Esophagus squamous epithelium (tissue), 5 donors: ENCODE results near the gene KLHL8. TPM values are rescaled to one million over a fixed set of nuclear protein-coding genes. Genes with fewer than 3 reads are reported as not detected.

ENCODE experiments used
- DNase-seq: peaks from one replicate; lab custom pipeline; 2025; lab: John Stamatoyannopoulos, UW
- H3K27ac ChIP-seq, 4 donors: fragments of 200-600 bp; sonication (generic); one replicate each; pipeline ENCODE4 v1.5.1; 2016 to 2019; ENCODE audit warnings: mild to moderate bottlenecking in 1 of 4
- H3K27me3 ChIP-seq, 4 donors: fragments of 200-600 bp; sonication (generic); 1 replicate in 3 of 4; 2 replicates in 1 of 4; pipeline versions ENCODE4 v1.5.1 to v1.6.0; 2017 to 2021; ENCODE audit warnings: antibody characterized with exemption in 1 of 4
- H3K36me3 ChIP-seq, 3 donors: fragments of 200-600 bp; sonication (generic); one replicate each; pipeline ENCODE4 v1.5.1; 2016 to 2019
- H3K4me1 ChIP-seq, 3 donors: fragments of 200-600 bp; sonication (generic); one replicate each; pipeline ENCODE4 v1.5.1; 2017 to 2019
- H3K4me3 ChIP-seq, 4 donors: fragments of 200-600 bp; sonication (generic); 1 replicate in 3 of 4; 2 replicates in 1 of 4; pipeline ENCODE4 v1.5.1; 2016 to 2019; ENCODE audit warnings: mild to moderate bottlenecking in 2 of 4, moderate library complexity in 1 of 4
- H3K9me3 ChIP-seq, 3 donors: fragments of 200-600 bp; sonication (generic); one replicate each; pipeline ENCODE4 v1.5.1; 2016 to 2019
- POLR2A ChIP-seq, 4 donors: fragments of 450-650 bp; IDR thresholded peaks; one replicate each; pipeline ENCODE4 v1.6.1; 2017; ENCODE audit warnings: antibody characterized with exemption in 4 of 4, mild to moderate bottlenecking in 4 of 4, moderate library complexity in 3 of 4
- WGBS, 2 donors: methylation state at CpG; one replicate each; pipeline ENCODE4 v1.1.5; 2018; 5-methylcytosine and 5-hydroxymethylcytosine counted together
- intact Hi-C: fragments of 100-400 bp; cut with DNase I; formaldehyde crosslinking; loops from one replicate; pipeline ENCODE4 v1.15.0; 2022
- total RNA-seq, 4 donors: library from RNA; depleted of rRNA; stranded (reverse); fragments of >200 nt; gene quantifications; one replicate each; pipeline ENCODE4 v1.1.0, GENCODE V29; 2016
- TF ChIP-seq, protein P1 (sequence below), 6 experiments: fragments of 450-650 bp in 4 of 6; fragments of 200-600 bp in 2 of 6; sonication (generic) in 2 of 6; IDR thresholded peaks; one replicate each; pipeline ENCODE4 v1.5.1; 2016 to 2019; ENCODE audit warnings: antibody characterized with exemption in 6 of 6, mild to moderate bottlenecking in 4 of 6, moderate library complexity in 4 of 6
- donor health status: DM: yes; HTN: yes; CAD: no.

Gene KLHL8
- total RNA-seq, 4 donors from 2014 or later, result 4.4 to 9.9 (median 6.9) TPM

DNA sequence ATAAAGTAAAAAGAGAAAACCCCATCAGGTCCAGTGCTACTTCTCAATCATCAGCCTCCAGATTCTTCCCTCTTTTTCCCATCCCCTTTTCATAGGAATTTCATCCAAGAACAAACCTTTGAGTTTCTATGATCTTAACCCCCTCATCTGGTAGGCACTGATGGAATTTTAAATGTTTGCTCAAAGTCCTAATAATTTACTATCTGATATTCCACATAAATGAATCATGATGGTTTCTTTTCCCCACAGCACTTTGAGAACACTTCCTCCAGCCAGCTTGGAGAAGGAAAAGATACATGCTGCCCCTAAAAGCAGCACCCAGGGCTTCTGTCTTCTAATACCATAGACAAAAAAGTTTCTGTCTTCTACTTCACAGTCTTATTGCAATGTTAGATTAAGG is 19.4 kb upstream of the KLHL8 start:
- H3K4me1 ChIP-seq, result peaks cover 0 to 19% (median 4%) of the 10 kb centered on the region in 3 donors
- peaks cover 3 to 20% (median 12%) of the 10 kb centered on the region in 3 donors for H3K9me3 ChIP-seq
- H3K27me3 ChIP-seq, result no peaks in the 10 kb centered on the region
- DNase-seq, result no peak
- H3K36me3 ChIP-seq, result no peaks in the 10 kb centered on the region
- intact Hi-C loops, result loop anchor here (5.0 kb wide), 2 partner anchors 88 to 313 kb away; no protein-coding TSS in a partner anchor
- no peak overlapping the region for H3K4me3 ChIP-seq
- TF ChIP-seq, protein P1, sequence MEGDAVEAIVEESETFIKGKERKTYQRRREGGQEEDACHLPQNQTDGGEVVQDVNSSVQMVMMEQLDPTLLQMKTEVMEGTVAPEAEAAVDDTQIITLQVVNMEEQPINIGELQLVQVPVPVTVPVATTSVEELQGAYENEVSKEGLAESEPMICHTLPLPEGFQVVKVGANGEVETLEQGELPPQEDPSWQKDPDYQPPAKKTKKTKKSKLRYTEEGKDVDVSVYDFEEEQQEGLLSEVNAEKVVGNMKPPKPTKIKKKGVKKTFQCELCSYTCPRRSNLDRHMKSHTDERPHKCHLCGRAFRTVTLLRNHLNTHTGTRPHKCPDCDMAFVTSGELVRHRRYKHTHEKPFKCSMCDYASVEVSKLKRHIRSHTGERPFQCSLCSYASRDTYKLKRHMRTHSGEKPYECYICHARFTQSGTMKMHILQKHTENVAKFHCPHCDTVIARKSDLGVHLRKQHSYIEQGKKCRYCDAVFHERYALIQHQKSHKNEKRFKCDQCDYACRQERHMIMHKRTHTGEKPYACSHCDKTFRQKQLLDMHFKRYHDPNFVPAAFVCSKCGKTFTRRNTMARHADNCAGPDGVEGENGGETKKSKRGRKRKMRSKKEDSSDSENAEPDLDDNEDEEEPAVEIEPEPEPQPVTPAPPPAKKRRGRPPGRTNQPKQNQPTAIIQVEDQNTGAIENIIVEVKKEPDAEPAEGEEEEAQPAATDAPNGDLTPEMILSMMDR (IDR thresholded peaks at IDR 0.05), result no peak
- no peak for TF ChIP-seq POLR2A (IDR thresholded peaks at IDR 0.05)
- no peak overlapping the region for H3K27ac ChIP-seq

DNA sequence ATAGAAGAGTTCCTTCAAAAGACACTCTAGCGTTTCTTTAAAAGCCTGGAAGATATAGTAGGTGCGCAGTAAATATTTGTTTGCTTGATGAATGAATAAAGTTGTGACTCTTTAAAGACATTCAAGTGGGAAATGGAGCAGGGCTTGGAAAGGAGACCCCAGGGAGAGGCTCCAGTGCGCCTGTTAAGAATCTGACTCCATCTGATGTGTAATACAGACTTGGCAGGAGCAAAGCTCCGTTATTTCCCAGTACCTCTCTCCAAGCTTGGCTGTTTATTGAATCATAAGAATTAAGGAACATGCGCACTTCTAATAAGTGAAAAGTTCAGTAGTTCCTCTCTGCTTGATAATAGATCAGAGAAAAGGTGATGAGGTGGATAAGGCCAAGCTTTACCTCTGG is 18.8 kb upstream of the KLHL8 start:
- Histone ChIP-seq H3K27ac (no peak overlapping the region), H3K27me3 (no peaks in the 10 kb centered on the region), H3K4me1 (peaks cover 0 to 19% (median 4%) of the 10 kb centered on the region in 3 donors), H3K4me3 (no peak overlapping the region), H3K36me3 (no peaks in the 10 kb centered on the region), H3K9me3 (peaks cover 3 to 20% (median 11%) of the 10 kb centered on the region in 3 donors)
- 77 to 90% methylated on average over 5 of the region's 5 CpGs for WGBS, 2 donors
- TF ChIP-seq POLR2A (IDR thresholded peaks at IDR 0.05), result no peak
- TF ChIP-seq, protein P1 (IDR thresholded peaks at IDR 0.05), result no peak
- no peak for DNase-seq
- intact Hi-C loops, result loop anchor here (5.0 kb wide), 2 partner anchors 87 to 312 kb away; no protein-coding TSS in a partner anchor

DNA sequence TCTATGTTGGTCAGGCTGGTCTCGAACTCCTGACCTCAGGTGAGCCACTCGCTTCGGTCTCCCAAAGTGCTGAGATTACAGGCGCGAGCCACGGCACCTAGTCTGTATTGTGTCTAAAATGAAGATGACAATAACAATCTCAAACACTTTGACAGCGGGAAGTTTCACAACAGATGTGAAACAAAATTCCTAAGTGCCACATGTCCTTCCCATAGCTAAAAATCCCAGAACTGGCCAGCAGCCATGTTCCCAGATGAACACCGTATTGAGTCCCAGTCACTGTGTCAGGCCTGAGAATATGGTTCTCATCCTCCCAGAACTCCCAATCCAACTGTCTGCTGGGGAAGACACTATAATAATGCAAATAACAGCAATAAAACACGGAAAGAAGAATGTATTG is 16.4 kb upstream of the KLHL8 start:
- Histone ChIP-seq H3K27me3 (no peaks in the 10 kb centered on the region), H3K27ac (no peak overlapping the region), H3K9me3 (peaks cover 0 to 1% (median 0%) of the 10 kb centered on the region in 3 donors), H3K4me1 (peaks cover 0 to 19% (median 4%) of the 10 kb centered on the region in 3 donors), H3K36me3 (no peaks in the 10 kb centered on the region), H3K4me3 (no peak overlapping the region)
- TF ChIP-seq, protein P1 (IDR thresholded peaks at IDR 0.05), result no peak
- TF ChIP-seq POLR2A (IDR thresholded peaks at IDR 0.05), result no peak
- intact Hi-C loops, result loop anchor here (5.0 kb wide), 2 partner anchors 85 to 310 kb away; no protein-coding TSS in a partner anchor
- 59 to 85% methylated on average over 2 to 6 of the region's 9 CpGs for WGBS, 2 donors
- DNase-seq, result no peak

DNA sequence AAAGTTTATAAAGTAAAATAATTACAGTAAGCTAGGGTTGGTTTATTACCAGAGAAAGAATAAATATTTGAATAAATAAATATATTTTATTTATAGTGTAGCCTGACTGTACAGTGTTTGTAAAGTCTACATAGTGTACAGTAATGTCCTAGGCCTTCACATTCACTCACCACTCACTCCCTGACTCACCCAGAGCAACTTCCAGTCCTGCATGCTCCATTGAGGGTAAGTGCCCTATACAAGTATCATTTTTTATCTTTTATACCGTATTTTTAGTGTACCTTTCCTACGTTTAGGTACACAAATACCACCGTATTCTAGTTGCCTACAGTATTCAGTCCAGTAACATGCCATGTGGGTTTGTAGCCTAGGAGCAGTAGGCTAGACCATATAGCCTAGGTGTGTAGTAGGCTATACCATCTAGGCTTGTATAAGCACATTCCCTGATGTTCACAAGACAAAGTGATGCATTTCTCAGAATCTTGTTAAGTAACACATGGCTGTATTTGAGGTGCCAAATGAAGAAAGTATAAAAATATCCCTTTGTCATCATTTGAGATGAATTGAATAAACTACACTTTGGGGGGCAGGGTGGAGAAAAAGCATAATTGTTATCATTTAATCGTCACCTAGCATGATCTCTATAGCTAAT is 14.7 kb upstream of the KLHL8 start:
- Histone ChIP-seq H3K27ac (peak overlapping the region in 1 of 4 donors; percentile 46), H3K9me3 (no peaks in the 10 kb centered on the region), H3K4me3 (peak overlapping the region; percentile 25 to 64 (median 44)), H3K4me1 (peaks cover 0 to 17% (median 4%) of the 10 kb centered on the region in 3 donors), H3K36me3 (no peaks in the 10 kb centered on the region), H3K27me3 (no peaks in the 10 kb centered on the region)
- TF ChIP-seq POLR2A (IDR thresholded peaks at IDR 0.05), result no peak
- TF ChIP-seq, protein P1 (IDR thresholded peaks at IDR 0.05), result no peak
- DNase-seq, result no peak
- intact Hi-C loops, result loop anchor here (5.0 kb wide), 2 partner anchors 83 to 308 kb away; no protein-coding TSS in a partner anchor
- 38 to 40% methylated on average over 4 of the region's 4 CpGs for WGBS, 2 donors

DNA sequence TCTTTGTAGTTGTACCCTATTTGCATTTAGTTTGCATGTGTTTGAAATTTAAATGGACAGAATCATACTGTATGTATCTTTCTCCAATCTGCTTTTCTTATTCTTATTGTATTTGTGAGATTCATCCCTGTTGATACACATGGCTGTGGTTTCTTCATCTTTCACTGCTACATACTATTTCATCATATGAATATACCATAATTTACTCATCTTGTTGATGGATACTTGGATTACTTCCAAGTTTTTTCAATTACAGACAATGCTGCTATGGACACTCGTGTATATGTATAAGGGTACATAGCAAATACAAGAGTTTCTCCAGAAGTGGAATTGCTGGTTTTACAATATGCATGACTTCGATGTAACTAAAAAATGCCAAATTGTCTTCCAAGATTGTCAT is 11.8 kb upstream of the KLHL8 start:
- Histone ChIP-seq H3K36me3 (no peaks in the 10 kb centered on the region), H3K27me3 (no peaks in the 10 kb centered on the region), H3K27ac (no peak overlapping the region), H3K4me3 (no peak overlapping the region), H3K9me3 (no peaks in the 10 kb centered on the region), H3K4me1 (peaks cover 0 to 13% (median 4%) of the 10 kb centered on the region in 3 donors)
- intact Hi-C loops, result no loop called here
- no peak for TF ChIP-seq POLR2A (IDR thresholded peaks at IDR 0.05)
- TF ChIP-seq, protein P1 (IDR thresholded peaks at IDR 0.05), result no peak
- no peak for DNase-seq
- WGBS, 2 donors, result 54% methylated on average over 2 of the region's 2 CpGs
